ENCODE data around the gene SOAT2.

DNA sequence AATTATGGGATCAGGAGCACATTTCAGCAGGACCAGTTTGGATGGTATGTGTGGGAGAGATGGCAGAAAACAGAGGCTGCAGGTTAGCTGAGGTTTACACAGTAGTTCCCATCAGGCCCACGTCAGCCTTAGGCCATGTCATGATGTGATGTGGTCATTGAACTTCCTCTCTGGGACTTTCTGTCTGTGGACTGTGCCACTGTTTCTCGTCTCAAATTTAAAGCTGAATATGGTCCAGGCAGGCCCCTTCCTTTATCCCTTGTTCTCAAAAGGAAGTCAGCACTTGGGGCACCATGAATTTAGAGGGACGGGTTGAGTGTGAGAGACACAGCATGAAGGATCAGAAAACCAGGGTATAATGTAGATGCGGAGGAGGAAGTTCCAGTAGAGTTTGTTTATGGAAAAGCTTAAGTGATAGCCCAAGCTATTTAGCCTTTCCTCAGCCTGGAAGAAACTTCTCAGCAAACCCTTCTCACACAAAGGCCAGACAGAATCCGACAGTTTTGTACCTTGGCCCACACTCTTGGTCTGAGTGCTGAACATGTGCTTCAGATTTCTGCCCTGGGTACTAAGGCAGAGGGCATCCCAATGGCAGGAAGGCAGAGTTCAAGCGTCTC lies 9.4 kb upstream of the SOAT2 start:
- TF ChIP-seq POLR2AphosphoS5 (IDR thresholded peaks at IDR 0.05; ENCODE audit: borderline replicate concordance, low read depth, low read length) = no peak
- TF ChIP-seq EZH2 (IDR thresholded peaks at IDR 0.05) = no peak

All from SK-N-MC (cell line).